ENCODE data around the gene LRCOL1.

Gene LRCOL1

DNA sequence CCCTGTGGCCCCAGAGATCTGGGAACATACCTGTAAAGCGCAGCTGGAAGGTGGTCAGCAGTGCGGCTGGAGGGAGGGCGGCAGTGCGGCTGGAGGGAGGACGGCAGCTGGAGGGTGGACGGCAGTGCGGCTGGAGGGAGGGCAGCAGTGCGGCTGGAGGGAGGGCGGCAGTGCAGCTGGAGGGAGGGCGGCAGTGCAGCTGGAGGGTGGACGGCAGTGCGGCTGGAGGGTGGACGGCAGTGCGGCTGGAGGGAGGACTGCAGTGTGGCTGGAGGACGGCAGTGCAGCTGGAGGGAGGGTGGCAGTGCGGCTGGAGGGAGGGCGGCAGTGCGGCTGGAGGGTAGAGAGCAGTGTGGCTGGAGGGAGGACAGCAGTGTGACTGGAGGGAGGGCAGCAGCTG lies 23.5 kb downstream of the LRCOL1 start:
- FAIRE-seq (no peak), DNase-seq (ENCODE audit: insufficient read length, low spot score) (no peak)
- TF ChIP-seq POLR2A (IDR thresholded peaks at IDR 0.05; ENCODE audit: low read depth, low read length) (no peak), POU2F2 (IDR thresholded peaks at IDR 0.05; ENCODE audit: low read depth, low read length) (no peak), PAX5 (IDR thresholded peaks at IDR 0.05; ENCODE audit: insufficient read depth, low read length, severe bottlenecking) (no peak), POLR2AphosphoS5 (IDR thresholded peaks at IDR 0.05; ENCODE audit: low read depth, low read length) (no peak), SPI1 (IDR thresholded peaks at IDR 0.05; ENCODE audit: low read depth, low read length) (no peak), TAF1 (IDR thresholded peaks at IDR 0.05; ENCODE audit: low read depth, low read length) (no peak)

DNA sequence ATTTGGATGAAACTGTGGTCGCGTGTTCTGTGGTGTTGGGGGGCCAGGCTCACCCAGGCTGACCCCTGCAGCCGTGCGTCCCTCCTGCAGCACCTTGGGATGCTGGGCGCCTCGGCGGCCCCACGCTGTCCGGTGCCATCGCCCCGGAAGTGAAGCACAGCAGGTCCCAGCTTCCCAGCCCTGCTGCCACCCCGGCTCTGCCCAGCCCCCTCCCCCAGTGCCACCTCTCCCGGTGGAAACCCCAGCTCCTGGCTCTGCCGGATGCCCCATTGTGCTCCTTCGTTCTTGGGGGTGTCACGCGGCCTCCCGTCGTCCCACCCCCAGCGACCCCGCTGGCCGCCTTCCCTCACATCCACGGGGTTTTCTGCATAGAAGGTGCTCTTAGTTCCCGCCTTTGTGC lies 25.2 kb downstream of the LRCOL1 start:
- no peak for TF ChIP-seq PAX5 (IDR thresholded peaks at IDR 0.05; ENCODE audit: insufficient read depth, low read length, severe bottlenecking)
- no peak for TF ChIP-seq POLR2A (IDR thresholded peaks at IDR 0.05; ENCODE audit: low read depth, low read length)
- no peak for TF ChIP-seq POLR2AphosphoS5 (IDR thresholded peaks at IDR 0.05; ENCODE audit: low read depth, low read length)
- no peak for TF ChIP-seq TAF1 (IDR thresholded peaks at IDR 0.05; ENCODE audit: low read depth, low read length)
- TF ChIP-seq POU2F2 (IDR thresholded peaks at IDR 0.05; ENCODE audit: low read depth, low read length), result no peak
- FAIRE-seq (no peak), DNase-seq (ENCODE audit: insufficient read length, low spot score) (no peak)

DNA sequence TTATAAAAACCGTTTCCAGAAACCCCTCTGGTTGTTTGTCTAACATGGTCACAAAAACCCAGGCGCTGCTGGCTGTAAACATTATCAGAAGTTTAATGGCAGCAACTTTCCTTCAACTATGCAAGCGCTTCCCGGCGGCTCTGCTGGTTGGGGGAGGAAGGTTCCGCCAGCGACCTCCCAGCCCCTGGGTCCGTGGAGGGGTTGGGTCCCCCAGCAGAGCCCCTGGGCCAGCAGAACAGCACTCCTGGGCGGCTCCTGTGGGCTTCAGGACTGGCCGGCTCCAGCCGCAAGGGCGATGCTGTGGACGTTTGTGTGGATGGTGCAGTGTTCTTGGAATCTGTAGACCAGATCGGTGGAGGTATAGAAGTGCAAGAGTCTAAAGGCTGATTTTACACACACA lies 26.0 kb downstream of the LRCOL1 start:
- DNase-seq (ENCODE audit: insufficient read length, low spot score) (no peak), FAIRE-seq (no peak)
- TF ChIP-seq SPI1 (IDR thresholded peaks at IDR 0.05; ENCODE audit: low read depth, low read length) (no peak), PAX5 (IDR thresholded peaks at IDR 0.05; ENCODE audit: insufficient read depth, low read length, severe bottlenecking) (no peak), POLR2AphosphoS5 (IDR thresholded peaks at IDR 0.05; ENCODE audit: low read depth, low read length) (no peak), POU2F2 (IDR thresholded peaks at IDR 0.05; ENCODE audit: low read depth, low read length) (no peak), TAF1 (IDR thresholded peaks at IDR 0.05; ENCODE audit: low read depth, low read length) (no peak), POLR2A (IDR thresholded peaks at IDR 0.05; ENCODE audit: low read depth, low read length) (no peak)

DNA sequence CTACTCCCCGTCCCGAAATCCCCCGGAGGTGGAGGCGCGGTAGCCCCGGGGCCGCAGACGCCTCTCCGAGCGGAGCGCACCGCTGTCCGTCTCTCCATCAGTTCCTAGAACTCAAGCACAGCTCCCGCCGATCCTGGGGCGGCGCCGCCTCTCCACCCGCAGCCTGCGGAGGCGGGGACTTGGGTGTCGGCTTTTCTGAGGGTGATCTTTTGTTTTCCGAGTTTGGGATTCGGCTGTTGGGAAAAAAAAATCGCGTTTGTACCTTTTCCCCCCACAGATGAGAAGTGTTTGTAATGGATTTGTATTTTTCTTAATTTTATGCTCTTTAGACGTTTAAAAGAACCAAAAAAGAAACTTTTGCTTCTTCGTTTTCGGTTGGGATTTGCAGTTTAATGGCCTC lies 26.6 kb downstream of the LRCOL1 start:
- FAIRE-seq, result no peak
- no peak for DNase-seq (ENCODE audit: insufficient read length, low spot score)

DNA sequence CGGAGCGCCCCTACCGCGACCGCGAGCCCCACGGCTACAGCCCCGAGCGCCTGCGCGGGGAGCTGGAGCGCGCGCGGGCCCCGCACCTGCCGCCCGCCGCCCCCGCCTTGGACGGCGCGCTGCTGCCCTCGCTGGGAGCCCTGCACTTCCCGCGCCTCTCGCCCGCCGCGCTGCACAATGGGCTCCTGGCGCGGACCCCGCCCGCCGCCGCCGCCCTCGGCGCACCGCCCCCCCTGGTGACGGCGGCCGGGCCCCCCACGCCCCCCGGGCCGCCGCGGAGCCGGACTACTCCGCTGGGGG lies 27.0 kb downstream of the LRCOL1 start:
- FAIRE-seq (no peak), DNase-seq (ENCODE audit: insufficient read length, low spot score) (no peak)
- TF ChIP-seq POU2F2 (IDR thresholded peaks at IDR 0.05; ENCODE audit: low read depth, low read length), result no peak
- TF ChIP-seq POLR2AphosphoS5 (IDR thresholded peaks at IDR 0.05; ENCODE audit: low read depth, low read length), result no peak
- TF ChIP-seq SPI1 (IDR thresholded peaks at IDR 0.05; ENCODE audit: low read depth, low read length), result no peak
- TF ChIP-seq POLR2A (IDR thresholded peaks at IDR 0.05; ENCODE audit: low read depth, low read length), result no peak
- no peak for TF ChIP-seq TAF1 (IDR thresholded peaks at IDR 0.05; ENCODE audit: low read depth, low read length)
- no peak for TF ChIP-seq PAX5 (IDR thresholded peaks at IDR 0.05; ENCODE audit: insufficient read depth, low read length, severe bottlenecking)

More for the DNA sequence above, 26.6 kb downstream of the LRCOL1 start:
- no peak for TF ChIP-seq POLR2AphosphoS5 (IDR thresholded peaks at IDR 0.05; ENCODE audit: low read depth, low read length)

DNA sequence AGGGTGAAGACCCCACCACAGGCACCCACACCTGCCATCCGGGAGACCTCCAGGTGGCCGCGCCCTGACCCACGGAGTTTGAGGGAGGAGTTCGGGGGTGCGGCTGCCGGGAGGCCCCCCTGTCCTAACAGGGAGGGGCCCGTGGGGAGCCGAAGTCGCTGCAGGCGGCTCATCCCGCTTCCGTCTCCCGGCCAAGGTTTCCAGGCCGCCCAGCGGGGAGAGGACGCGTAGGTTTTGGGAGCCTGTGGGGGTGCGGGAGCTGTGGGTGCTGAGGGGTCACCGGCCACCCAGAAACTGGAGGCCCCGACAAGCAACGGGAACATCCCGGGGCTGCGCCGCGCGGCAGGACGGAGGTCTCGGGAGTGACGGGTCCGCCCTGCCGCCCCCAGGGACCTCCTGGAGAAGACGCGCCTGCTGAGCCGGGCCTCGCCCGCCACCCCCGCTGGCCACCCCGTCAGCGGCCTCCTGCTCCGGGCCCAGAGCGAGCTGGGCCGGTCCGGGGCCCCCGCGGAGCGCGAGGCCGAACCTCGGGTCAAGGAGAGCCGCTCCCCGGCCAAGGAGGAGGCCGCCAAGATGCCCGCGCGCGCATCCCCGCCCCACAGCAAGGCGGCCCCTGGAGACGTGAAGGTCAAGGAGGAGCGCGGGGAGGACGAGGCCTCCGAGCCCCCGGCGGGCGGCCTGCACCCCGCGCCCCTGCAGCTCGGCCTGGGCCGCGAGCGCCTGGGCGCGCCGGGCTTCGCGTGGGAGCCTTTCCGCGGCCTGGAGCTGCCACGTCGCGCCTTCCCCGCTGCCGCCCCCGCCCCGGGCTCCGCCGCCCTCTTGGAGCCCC lies 27.6 kb downstream of the LRCOL1 start:
- FAIRE-seq (no peak), DNase-seq (ENCODE audit: insufficient read length, low spot score) (no peak)
- TF ChIP-seq TAF1 (IDR thresholded peaks at IDR 0.05; ENCODE audit: low read depth, low read length) (no peak), SPI1 (IDR thresholded peaks at IDR 0.05; ENCODE audit: low read depth, low read length) (no peak), POU2F2 (IDR thresholded peaks at IDR 0.05; ENCODE audit: low read depth, low read length) (no peak), PAX5 (IDR thresholded peaks at IDR 0.05; ENCODE audit: insufficient read depth, low read length, severe bottlenecking) (no peak), POLR2A (IDR thresholded peaks at IDR 0.05; ENCODE audit: low read depth, low read length) (no peak), POLR2AphosphoS5 (IDR thresholded peaks at IDR 0.05; ENCODE audit: low read depth, low read length) (no peak)

DNA sequence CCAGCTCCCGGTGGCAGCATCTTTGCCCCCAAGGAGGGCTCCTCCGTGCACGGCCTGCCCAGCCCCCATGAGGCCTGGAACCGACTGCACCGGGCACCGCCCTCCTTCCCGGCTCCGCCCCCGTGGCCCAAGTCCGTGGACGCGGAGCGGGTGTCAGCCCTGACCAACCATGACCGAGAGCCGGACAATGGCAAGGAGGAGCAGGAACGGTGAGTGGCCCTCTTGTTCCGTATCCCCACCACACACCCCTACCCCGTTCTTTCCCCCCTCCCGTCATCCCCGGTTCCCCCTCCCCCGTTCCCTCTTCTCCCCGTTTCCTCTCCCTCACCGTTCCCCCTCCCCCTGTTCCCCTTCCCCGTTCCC lies 28.3 kb downstream of the LRCOL1 start:
- no peak for FAIRE-seq
- no peak for TF ChIP-seq TAF1 (IDR thresholded peaks at IDR 0.05; ENCODE audit: low read depth, low read length)
- TF ChIP-seq POU2F2 (IDR thresholded peaks at IDR 0.05; ENCODE audit: low read depth, low read length), result no peak
- no peak for TF ChIP-seq SPI1 (IDR thresholded peaks at IDR 0.05; ENCODE audit: low read depth, low read length)
- no peak for TF ChIP-seq POLR2AphosphoS5 (IDR thresholded peaks at IDR 0.05; ENCODE audit: low read depth, low read length)
- no peak for DNase-seq (ENCODE audit: insufficient read length, low spot score)

DNA sequence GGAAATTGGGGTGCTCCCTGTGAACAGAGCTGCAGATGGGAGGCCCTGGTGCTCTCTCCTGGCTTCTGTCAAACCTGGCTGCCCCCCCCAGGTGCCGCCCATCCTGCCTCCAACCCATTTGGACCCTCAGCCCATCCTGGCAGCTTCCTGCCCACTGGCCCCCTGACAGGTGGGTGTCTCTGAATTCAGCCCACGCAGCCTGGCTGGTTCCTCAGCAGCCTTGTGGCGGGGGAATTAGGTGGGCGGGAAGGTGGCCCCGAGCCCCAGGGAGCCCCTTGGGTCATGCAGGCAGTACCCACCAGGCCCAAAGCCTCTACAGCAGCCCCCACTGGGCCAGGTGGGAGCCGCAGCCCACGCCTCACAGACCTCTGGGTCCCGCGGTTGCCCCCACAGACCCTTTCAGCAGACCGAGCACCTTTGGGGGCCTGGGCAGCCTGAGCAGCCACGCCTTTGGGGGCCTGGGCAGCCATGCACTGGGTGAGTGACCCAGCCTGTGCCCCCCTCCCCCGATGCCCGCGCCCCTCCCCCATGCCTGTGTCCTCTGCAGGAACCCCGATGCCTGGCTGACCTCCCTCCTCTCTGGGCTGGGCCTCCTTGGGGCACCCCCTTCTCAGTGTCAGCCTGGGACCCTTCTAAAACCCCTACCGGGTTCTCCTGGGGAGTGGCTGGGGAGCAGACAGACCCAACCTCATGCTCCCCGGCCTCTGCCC lies 28.9 kb downstream of the LRCOL1 start:
- DNase-seq (ENCODE audit: insufficient read length, low spot score), result no peak
- TF ChIP-seq PAX5 (IDR thresholded peaks at IDR 0.05; ENCODE audit: insufficient read depth, low read length, severe bottlenecking) (no peak), POLR2AphosphoS5 (IDR thresholded peaks at IDR 0.05; ENCODE audit: low read depth, low read length) (no peak), POU2F2 (IDR thresholded peaks at IDR 0.05; ENCODE audit: low read depth, low read length) (no peak), POLR2A (IDR thresholded peaks at IDR 0.05; ENCODE audit: low read depth, low read length) (no peak), TAF1 (IDR thresholded peaks at IDR 0.05; ENCODE audit: low read depth, low read length) (no peak), SPI1 (IDR thresholded peaks at IDR 0.05; ENCODE audit: low read depth, low read length) (no peak)
- FAIRE-seq, result no peak

DNA sequence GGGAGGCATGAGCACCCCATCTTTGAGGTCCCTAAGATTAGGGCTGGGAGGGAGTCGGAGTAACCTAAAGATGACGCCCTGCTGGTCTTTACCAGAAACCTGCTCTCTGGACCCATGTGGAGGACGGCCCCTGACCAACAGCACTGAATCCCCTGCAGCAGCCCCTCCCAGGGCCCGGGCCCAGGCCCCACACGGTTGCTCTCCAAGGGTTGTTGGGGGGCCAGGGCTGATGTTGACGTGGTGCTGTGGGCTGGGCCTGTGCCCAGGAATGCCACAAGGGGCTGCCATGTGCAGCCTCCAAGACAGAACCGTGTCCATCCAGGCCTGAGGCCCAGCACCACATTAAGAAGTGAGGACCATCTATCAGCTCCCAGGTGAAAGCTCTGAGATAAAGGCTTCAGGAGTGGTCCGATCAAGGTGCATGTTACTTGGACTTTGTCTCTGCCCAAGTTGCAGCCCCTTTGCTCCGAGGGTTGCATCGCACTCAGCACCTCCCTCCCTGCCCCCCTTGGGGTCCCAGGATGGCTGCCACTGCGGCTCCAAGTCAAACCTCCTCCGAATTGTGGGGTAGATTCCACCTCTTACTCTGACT lies 29.6 kb downstream of the LRCOL1 start:
- FAIRE-seq (no peak), DNase-seq (ENCODE audit: insufficient read length, low spot score) (no peak)
- TF ChIP-seq TAF1 (IDR thresholded peaks at IDR 0.05; ENCODE audit: low read depth, low read length) (no peak), SPI1 (IDR thresholded peaks at IDR 0.05; ENCODE audit: low read depth, low read length) (no peak), POLR2AphosphoS5 (IDR thresholded peaks at IDR 0.05; ENCODE audit: low read depth, low read length) (no peak), PAX5 (IDR thresholded peaks at IDR 0.05; ENCODE audit: insufficient read depth, low read length, severe bottlenecking) (no peak), POLR2A (IDR thresholded peaks at IDR 0.05; ENCODE audit: low read depth, low read length) (no peak), POU2F2 (IDR thresholded peaks at IDR 0.05; ENCODE audit: low read depth, low read length) (no peak)
